ENCODE measurements around the gene SARNP.
A peak's percentile ranks its signal among the peaks of the same experiment; 100 is the strongest.

The SARNP gene

GRCh38 chr12:55708695-55709233 lies 108.8 kb downstream of the SARNP start:
- no peak for TF ChIP-seq CTCF (conservative IDR thresholded peaks at IDR 0.05; ENCODE audit: low read depth)
- H3K27ac ChIP-seq: no peak overlapping the region
- CTCF ChIA-PET: no interaction called here
- POLR2A ChIA-PET (ENCODE audit: low non-redundant PET): no interaction called here
- DNase-seq (ENCODE audit: low spot score): no peak

GRCh38 chr12:55707841-55708694 lies 109.5 kb downstream of the SARNP start, which contains the start of gene ITGA7:
Gene ITGA7, minus strand, starts transcription at chr12:55707904. Its CDS starts 222 bp downstream, at chr12:55707682.
- no peak for TF ChIP-seq CTCF (conservative IDR thresholded peaks at IDR 0.05; ENCODE audit: low read depth)

More at GRCh38 chr12:55707841-55708694, 109.5 kb downstream of the SARNP start, which contains the start of gene ITGA7:
- POLR2A ChIA-PET (ENCODE audit: low non-redundant PET): no interaction called here
- H3K27ac ChIP-seq: no peak within 1 kb of the TSS
- CTCF ChIA-PET: interaction anchor here (2.0 kb wide), 1 partner anchor 8 kb away, joined by 6 read pairs; the partner anchor contains the start of gene BLOC1S1
- DNase-seq (ENCODE audit: low spot score): peak; percentile 41

All from RWPE1 (cell line).